ENCODE measurements around the gene PARL. TPM values are rescaled to one million over a fixed set of nuclear protein-coding genes. Genes with fewer than 3 reads are reported as not detected.

PARL gene
- total and polyA plus RNA-seq, 8 donors = 39.6 to 58.3 (median 50.3) TPM

- Histone ChIP-seq H3K36me3 (peaks cover 8 to 87% of the 10 kb centered on the region in 2 donors), H3K27ac (peak overlapping the region in 1 of 2 donors; percentile 28), H3K4me3 (no peak overlapping the region), H3K27me3 (no peaks in the 10 kb centered on the region), H3K9me3 (no peaks in the 10 kb centered on the region), H3K4me1 (peaks cover 0 to 52% of the 10 kb centered on the region in 2 donors)
- ATAC-seq = peak; percentile 66
- no peak for TF ChIP-seq CTCF (IDR thresholded peaks at IDR 0.05)
- intact Hi-C loops (cut with DNase I) = no loop called here
- DNase-seq = peak in 1 of 4 donors; percentile 69
These were observed 104.7 kb downstream of the PARL start for GRCh38 chr3:183779896-183780465.

Small RNA genes lying within 50 kb of the gene (microRNA-seq; reads per million reads assigned to microRNA genes)
- gene MIR4448 = 0 reads per million in 2 donors

Other genes with a start within 250 kb of the PARL start
- gene KLHL24, start 249.3 kb downstream of the PARL start, total RNA-seq = 10 to 100 TPM; 59.2 to 80.9 TPM
- gene KLHL24, start 249.3 kb downstream of the PARL start, polyA plus RNA-seq (ENCODE audit: insufficient read length in 6 of 6) = 10 to 100 TPM; 37.8 to 57.9 (median 43.0) TPM
- gene YEATS2, start 187.1 kb downstream of the PARL start, total RNA-seq = 10 to 100 TPM; 28.4 to 32.4 TPM
- gene YEATS2, start 187.1 kb downstream of the PARL start, polyA plus RNA-seq (ENCODE audit: insufficient read length in 6 of 6) = 10 to 100 TPM; 39.9 to 48.8 (median 46.3) TPM
- gene MAP6D1, start 59.3 kb downstream of the PARL start, total RNA-seq = 1 to 10 TPM in 1 of 2 donors, under 1 TPM in 1; 0.38 to 1.2 TPM
- gene MAP6D1, start 59.3 kb downstream of the PARL start, polyA plus RNA-seq (ENCODE audit: insufficient read length in 6 of 6) = 1 to 10 TPM in 1 of 6 donors, under 1 TPM in 5; 0.55 to 2.2 (median 0.83) TPM
- 10 to 100 TPM; 37.7 to 40.5 TPM for gene ABCC5, start 133.0 kb upstream of the PARL start, total RNA-seq
- gene ABCC5, start 133.0 kb upstream of the PARL start, polyA plus RNA-seq (ENCODE audit: insufficient read length in 6 of 6) = 10 to 100 TPM; 64.0 to 96.4 (median 79.9) TPM
- gene HTR3D, start 146.9 kb upstream of the PARL start, total RNA-seq = not detected
- gene HTR3D, start 146.9 kb upstream of the PARL start, polyA plus RNA-seq (ENCODE audit: insufficient read length in 6 of 6) = not detected
- under 1 TPM in 1 of 2 donors, not detected in 1; 0.16 TPM for gene HTR3C, start 168.2 kb upstream of the PARL start, total RNA-seq
- under 1 TPM in 3 of 6 donors, not detected in 3; 0.10 to 0.15 (median 0.14) TPM for gene HTR3C, start 168.2 kb upstream of the PARL start, polyA plus RNA-seq (ENCODE audit: insufficient read length in 6 of 6)
- gene HTR3E, start 212.2 kb upstream of the PARL start, total RNA-seq = not detected
- not detected for gene HTR3E, start 212.2 kb upstream of the PARL start, polyA plus RNA-seq (ENCODE audit: insufficient read length in 6 of 6)

Measured in left lung (tissue), 10 donors.